Measurements from ENCODE around the gene KMT5B.

Gene KMT5B

DNA sequence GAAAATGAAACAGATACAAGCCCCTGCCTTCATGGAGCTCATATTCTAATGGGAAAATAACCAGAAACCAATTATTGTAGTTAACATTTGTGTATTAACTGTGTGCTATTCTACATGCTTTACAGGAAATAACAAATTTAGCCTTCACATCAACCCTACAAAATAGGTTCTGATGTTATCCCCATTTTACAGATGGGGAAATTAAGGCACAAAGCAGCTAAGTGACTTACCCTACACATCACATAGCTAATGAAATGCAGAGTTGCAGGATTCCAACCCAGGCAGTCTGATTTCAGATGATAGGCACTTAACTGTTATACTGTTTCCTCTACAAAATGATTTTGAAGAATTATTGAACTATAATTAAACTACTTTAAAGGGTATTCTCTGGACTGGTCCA lies 43.7 kb downstream of the KMT5B start:
- Mint-ChIP-seq H3K27me3 (no peaks in the 10 kb centered on the region), H3K4me3 (no peak overlapping the region), H3K27ac (no peak overlapping the region), H3K4me1 (no peaks in the 10 kb centered on the region), H3K9me3 (no peaks in the 10 kb centered on the region), H3K36me3 (peaks cover 12% of the 10 kb centered on the region)

DNA sequence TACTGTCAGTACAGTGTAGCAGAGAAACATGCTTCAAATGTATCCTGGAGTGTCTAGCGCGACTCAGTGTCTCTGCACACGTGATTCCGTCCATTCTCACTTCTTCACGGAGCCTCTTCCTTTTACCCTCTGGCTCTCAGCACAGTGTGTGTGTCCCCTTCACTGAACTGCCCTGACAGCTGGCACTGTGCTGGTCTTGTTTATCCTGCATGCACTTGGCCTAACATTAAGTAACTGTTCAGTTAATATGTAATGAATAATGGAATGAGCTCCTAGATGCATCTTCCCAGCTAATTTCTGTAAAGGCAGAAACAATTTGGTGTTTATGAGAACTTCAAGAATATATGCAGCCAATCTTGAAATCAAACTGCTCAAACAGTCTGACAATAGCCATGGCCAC lies 44.4 kb downstream of the KMT5B start:
- no peak overlapping the region for H3K4me3 Mint-ChIP-seq
- peaks cover 10% of the 10 kb centered on the region for H3K36me3 Mint-ChIP-seq

DNA sequence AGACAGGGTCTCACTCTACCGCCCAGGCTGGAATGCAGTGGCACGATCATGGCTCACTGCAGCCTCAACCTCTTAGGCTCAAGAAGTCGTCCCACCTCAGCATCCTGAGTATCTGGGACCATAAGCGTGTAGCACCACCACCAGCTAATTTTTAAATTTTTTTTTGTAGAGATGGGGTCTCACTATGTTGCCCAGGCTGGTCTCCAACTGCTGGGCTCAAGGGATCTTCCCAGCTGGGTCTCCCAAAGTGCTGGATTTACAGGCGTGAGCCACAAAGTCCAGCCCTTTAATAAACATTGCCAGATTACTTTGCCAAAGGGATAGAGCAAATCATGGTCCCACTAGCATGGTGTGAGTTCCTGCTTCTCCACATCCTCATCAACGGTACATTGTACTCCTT lies 45.6 kb downstream of the KMT5B start:
- Mint-ChIP-seq H3K9me3 (no peaks in the 10 kb centered on the region), H3K27me3 (no peaks in the 10 kb centered on the region), H3K27ac (no peak overlapping the region), H3K4me3 (no peak overlapping the region), H3K4me1 (no peaks in the 10 kb centered on the region), H3K36me3 (peaks cover 10% of the 10 kb centered on the region)

More for the DNA sequence above, 44.4 kb downstream of the KMT5B start:
- no peak overlapping the region for H3K27ac Mint-ChIP-seq
- no peaks in the 10 kb centered on the region for H3K9me3 Mint-ChIP-seq
- no peaks in the 10 kb centered on the region for H3K27me3 Mint-ChIP-seq
- no peaks in the 10 kb centered on the region for H3K4me1 Mint-ChIP-seq

DNA sequence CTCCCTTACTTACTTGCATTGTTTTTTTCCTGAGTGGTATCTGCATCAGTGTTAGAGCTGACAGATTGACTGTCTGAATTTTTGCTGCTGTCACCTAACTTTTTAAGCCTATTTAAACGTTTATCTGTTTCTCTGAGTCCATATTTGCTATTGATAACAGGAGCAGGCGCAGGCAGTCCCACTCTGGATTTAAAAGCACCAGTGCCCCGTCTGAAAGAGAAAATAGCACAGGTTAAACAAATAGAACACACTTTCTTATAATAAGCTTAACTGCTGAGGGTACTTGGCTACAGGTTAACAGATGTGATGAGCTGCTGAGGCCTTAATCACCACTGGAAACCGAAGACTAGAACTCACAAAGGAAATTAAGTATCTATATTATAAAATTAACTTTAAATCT lies 46.1 kb downstream of the KMT5B start:
- Mint-ChIP-seq H3K27me3 (no peaks in the 10 kb centered on the region), H3K36me3 (peaks cover 14% of the 10 kb centered on the region), H3K27ac (no peak overlapping the region), H3K9me3 (no peaks in the 10 kb centered on the region), H3K4me3 (no peak overlapping the region), H3K4me1 (no peaks in the 10 kb centered on the region)

DNA sequence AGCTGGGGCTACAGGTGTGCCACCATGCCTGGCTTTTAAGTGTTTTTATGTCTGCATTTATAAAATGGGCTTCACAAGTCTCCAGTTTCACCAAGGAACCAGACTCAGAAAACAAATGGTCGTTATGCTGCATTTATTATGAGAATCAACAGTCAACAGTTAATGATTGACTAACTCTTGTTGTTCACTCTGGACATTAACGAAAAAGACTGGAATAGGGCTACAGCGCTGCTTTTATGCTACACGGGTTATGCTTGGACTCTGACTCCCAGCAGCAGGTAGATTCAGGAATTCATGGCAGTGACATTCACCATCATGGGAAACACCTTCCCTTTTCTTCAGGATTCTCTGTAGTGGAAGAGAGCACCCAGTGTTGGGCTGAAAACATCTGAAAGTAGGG lies 47.5 kb downstream of the KMT5B start:
- H3K36me3 Mint-ChIP-seq, result peaks cover 12% of the 10 kb centered on the region
- H3K27me3 Mint-ChIP-seq, result no peaks in the 10 kb centered on the region
- H3K27ac Mint-ChIP-seq, result no peak overlapping the region
- no peaks in the 10 kb centered on the region for H3K4me1 Mint-ChIP-seq
- no peaks in the 10 kb centered on the region for H3K9me3 Mint-ChIP-seq
- H3K4me3 Mint-ChIP-seq, result no peak overlapping the region

DNA sequence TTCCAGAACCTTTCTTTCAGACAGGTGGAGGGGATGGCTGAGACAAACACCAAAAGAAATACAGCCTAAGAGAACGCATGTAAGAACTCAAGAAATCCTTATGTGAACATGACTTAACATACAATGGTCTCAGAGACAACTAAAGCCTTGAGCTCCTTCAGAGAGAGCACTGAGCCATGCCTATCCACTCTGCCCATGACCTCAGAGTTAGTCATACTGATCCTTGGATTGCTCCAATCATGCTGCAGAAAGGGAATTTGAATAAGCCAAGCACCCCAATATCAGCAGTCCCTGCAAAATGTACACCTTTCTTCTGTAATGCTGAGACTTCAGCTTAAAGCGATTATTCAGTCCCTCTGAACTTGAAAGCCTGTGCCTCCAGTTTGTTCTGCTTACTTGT lies 48.7 kb downstream of the KMT5B start:
- peaks cover 12% of the 10 kb centered on the region for H3K36me3 Mint-ChIP-seq
- no peaks in the 10 kb centered on the region for H3K9me3 Mint-ChIP-seq
- H3K4me1 Mint-ChIP-seq, result no peaks in the 10 kb centered on the region
- no peak overlapping the region for H3K27ac Mint-ChIP-seq
- H3K27me3 Mint-ChIP-seq, result no peaks in the 10 kb centered on the region
- H3K4me3 Mint-ChIP-seq, result no peak overlapping the region

DNA sequence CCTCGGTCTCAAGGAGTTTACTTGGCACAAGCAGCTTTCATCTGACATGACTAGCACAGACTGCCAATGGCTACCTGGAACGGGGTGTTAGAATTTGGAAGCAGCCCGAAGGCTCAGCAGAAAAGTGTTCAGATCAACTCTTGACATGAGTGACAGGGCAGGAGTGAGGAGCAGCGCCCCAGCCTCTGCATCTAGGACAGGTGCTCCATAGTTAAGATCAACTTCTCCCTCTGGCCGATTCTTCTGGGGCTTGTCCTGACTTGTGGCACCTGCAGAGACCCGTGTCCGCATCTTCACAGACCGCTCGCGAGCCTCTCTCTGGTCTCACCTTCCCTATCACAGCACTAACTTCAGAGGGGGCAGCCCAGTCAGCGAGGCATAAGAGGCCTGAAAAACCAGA lies 49.4 kb downstream of the KMT5B start:
- H3K27ac Mint-ChIP-seq, result no peak overlapping the region
- no peaks in the 10 kb centered on the region for H3K9me3 Mint-ChIP-seq
- no peaks in the 10 kb centered on the region for H3K4me1 Mint-ChIP-seq
- H3K36me3 Mint-ChIP-seq, result peaks cover 10% of the 10 kb centered on the region
- H3K27me3 Mint-ChIP-seq, result no peaks in the 10 kb centered on the region
- H3K4me3 Mint-ChIP-seq, result no peak overlapping the region

DNA sequence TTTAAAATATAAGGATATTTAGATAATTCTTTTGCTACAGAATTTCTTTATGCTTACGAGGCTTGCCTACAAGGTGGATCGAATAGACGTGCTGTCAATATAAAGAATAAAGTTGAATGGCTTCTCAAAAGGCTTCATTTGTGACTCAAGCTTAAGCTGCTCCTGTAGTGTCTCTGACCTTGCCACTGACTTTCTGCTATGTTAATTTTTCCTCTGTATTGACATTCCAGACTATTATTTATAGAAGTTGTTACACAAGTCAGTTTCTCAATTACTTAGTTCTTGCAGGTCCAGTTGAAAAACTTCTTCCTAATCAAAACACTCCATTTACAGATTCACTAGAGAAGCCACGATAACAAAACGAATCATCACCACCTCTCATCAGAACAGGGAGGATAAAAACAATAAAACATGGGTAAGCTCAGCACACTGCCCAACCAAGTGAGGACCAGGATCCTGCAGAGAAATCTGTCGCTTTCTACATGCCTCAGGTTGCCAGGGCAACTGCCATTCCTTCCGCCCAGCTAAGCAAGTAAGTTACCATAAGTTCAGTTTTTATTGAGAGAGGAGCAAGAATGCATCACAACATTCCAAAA lies 52.9 kb downstream of the KMT5B start:
- peak overlapping the region; percentile 26 for H3K27ac Mint-ChIP-seq
- no peak overlapping the region for H3K4me3 Mint-ChIP-seq
- peaks cover 6% of the 10 kb centered on the region for H3K36me3 Mint-ChIP-seq
- H3K4me1 Mint-ChIP-seq, result no peaks in the 10 kb centered on the region
- no peaks in the 10 kb centered on the region for H3K9me3 Mint-ChIP-seq
- H3K27me3 Mint-ChIP-seq, result no peaks in the 10 kb centered on the region

DNA sequence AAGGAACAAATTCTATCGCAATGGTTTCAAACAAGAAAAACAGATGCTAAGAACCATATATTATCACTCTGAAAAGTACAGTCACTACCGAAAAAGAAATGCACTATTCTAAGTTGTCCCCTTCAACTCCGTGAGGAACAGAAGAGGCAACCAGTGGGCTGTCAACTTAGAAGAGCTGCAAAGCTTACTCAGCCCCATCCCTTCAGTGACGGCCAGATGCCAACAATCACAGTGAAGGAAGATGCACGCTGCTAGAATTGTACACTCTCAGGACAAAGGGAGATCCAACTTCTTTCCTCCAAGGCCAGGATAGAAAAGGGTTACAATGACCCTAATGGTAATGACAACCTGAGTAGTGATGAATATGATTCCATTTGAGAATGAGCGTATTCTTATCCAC lies 53.4 kb downstream of the KMT5B start:
- no peaks in the 10 kb centered on the region for H3K4me1 Mint-ChIP-seq
- H3K9me3 Mint-ChIP-seq, result no peaks in the 10 kb centered on the region
- H3K36me3 Mint-ChIP-seq, result peaks cover 6% of the 10 kb centered on the region
- no peak overlapping the region for H3K4me3 Mint-ChIP-seq
- H3K27me3 Mint-ChIP-seq, result no peaks in the 10 kb centered on the region
- no peak overlapping the region for H3K27ac Mint-ChIP-seq

DNA sequence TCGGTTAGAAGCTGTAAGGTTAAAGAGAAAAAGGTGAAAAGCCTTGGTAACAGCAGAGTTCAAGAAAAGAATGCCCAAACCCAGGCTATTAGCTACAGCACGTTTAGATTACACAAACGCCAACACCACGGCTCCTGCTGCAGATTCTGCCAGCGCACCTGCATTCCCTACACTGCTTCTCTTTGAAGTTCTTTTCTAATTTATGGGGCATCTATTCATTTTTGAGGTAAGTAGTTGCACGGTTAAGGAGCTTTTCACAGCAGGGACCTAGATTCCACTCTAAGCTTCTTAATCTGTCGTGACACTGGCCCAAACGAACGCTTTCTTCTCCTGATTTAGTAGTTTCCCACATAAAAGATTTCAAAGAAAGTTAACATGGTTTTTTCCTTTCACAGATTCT lies 53.9 kb downstream of the KMT5B start:
- Mint-ChIP-seq H3K36me3 (peaks cover 6% of the 10 kb centered on the region), H3K9me3 (no peaks in the 10 kb centered on the region), H3K27me3 (no peaks in the 10 kb centered on the region), H3K4me3 (no peak overlapping the region), H3K4me1 (no peaks in the 10 kb centered on the region), H3K27ac (no peak overlapping the region)

DNA sequence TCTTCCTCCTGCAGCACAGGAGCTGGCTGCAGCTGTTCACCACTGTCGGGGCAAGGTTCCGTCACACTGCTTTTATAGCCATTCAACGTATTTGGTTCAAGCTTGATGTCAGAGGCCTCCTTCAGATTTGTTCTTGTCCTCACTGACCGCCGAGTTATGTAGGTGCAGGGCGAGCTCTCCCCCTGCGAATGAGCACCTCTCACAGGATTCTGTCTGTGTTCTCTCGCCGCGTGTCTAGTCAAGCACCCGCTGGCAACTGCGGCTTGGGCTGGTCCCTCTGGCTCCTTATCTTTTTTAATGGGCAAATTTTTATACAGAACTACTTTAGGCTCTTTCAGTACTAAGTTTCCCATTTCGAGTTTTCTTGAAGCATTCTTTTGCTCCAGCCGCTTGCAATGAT lies 54.5 kb downstream of the KMT5B start:
- no peaks in the 10 kb centered on the region for H3K9me3 Mint-ChIP-seq
- peak overlapping the region; percentile 1 for H3K27ac Mint-ChIP-seq
- no peaks in the 10 kb centered on the region for H3K27me3 Mint-ChIP-seq
- no peak overlapping the region for H3K4me3 Mint-ChIP-seq
- peaks cover 6% of the 10 kb centered on the region for H3K36me3 Mint-ChIP-seq
- H3K4me1 Mint-ChIP-seq, result no peaks in the 10 kb centered on the region

DNA sequence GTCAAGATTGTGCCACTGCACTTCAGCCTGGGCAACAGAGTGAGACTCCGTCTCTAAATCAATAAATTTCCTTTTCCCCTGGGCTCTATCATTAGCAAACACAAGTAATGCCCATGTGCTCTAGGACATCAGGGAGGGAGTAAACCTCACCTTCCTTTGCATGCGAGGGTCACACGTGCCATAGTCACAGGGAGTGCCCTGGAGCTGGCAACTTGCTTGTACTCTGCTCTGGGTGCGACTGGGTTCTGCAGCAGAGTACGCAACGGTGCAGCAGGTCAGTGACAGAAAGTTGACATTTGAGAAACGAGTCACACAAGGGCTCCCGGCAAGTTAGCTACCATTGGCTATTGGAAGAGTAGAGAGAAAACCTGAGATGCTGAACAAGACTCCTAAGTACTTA lies 59.4 kb downstream of the KMT5B start:
- Mint-ChIP-seq H3K9me3 (no peaks in the 10 kb centered on the region), H3K27me3 (no peaks in the 10 kb centered on the region), H3K36me3 (no peaks in the 10 kb centered on the region), H3K4me1 (peaks cover 4% of the 10 kb centered on the region), H3K4me3 (no peak overlapping the region), H3K27ac (no peak overlapping the region)

DNA sequence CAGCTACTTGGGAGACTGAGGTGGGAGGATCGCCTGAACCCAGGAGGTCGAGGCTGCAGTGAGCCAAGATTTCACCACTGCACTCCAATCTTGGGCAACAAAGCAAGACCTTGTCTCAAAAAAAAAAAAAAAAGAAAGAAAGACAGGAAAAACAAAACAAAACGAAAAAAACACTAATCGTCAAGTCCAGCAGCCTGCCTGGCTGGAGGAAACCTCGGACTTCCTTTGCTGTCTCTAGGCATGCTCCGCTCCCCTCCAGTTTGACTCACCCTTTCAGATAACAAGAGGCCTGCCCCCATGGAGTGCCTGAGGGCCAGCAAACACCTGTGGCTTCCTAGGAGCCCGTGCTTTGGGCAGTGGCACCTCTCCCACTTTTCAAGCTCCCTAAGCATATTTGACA lies 63.1 kb downstream of the KMT5B start:
- no peak overlapping the region for H3K4me3 Mint-ChIP-seq
- no peaks in the 10 kb centered on the region for H3K9me3 Mint-ChIP-seq
- H3K27me3 Mint-ChIP-seq, result no peaks in the 10 kb centered on the region
- H3K27ac Mint-ChIP-seq, result no peak overlapping the region
- H3K4me1 Mint-ChIP-seq, result peaks cover 4% of the 10 kb centered on the region
- H3K36me3 Mint-ChIP-seq, result no peaks in the 10 kb centered on the region

DNA sequence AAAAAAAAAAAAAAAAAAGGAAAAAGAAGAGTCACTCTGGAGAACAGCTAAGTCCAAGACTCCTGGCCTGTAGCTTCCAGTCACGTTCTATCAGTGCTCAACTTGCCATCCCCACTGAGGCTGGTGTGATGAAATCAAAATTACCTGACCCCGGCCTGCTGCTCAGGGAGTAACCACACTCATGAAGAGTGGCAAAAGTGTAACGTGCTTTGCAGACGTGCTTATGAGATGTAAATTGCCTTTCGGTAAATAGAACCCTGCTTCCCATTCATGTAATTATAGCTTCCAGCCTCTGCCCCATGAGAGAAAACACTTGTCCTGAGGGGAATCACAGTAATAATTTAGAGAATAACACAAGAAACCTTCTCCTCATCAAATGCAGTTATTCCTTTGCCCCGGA lies 63.7 kb downstream of the KMT5B start:
- H3K27me3 Mint-ChIP-seq, result no peaks in the 10 kb centered on the region
- no peak overlapping the region for H3K27ac Mint-ChIP-seq
- no peak overlapping the region for H3K4me3 Mint-ChIP-seq

DNA sequence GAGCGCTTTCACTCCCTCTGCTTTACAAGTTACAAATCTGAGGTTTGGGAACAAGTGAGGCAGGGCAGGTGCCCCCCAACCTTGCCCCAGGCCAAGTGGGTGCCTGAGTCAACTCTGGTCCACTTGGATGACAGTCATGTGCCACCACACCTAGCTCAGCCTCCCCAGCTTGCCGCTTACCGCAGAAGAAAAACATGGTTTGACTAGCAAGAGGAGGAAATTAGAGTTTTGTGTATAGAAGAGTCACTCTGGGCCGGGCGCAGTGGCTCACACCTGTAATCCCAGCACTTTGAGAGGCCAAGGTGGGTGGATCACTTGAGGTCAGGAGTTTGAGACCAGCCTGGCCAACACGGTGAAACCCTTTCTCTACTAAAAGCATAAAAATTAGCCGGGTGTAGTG lies 64.2 kb downstream of the KMT5B start:
- Mint-ChIP-seq H3K27ac (no peak overlapping the region), H3K36me3 (no peaks in the 10 kb centered on the region)

More for the DNA sequence above, 63.7 kb downstream of the KMT5B start:
- Mint-ChIP-seq H3K9me3 (no peaks in the 10 kb centered on the region), H3K4me1 (peaks cover 4% of the 10 kb centered on the region), H3K36me3 (no peaks in the 10 kb centered on the region)

DNA sequence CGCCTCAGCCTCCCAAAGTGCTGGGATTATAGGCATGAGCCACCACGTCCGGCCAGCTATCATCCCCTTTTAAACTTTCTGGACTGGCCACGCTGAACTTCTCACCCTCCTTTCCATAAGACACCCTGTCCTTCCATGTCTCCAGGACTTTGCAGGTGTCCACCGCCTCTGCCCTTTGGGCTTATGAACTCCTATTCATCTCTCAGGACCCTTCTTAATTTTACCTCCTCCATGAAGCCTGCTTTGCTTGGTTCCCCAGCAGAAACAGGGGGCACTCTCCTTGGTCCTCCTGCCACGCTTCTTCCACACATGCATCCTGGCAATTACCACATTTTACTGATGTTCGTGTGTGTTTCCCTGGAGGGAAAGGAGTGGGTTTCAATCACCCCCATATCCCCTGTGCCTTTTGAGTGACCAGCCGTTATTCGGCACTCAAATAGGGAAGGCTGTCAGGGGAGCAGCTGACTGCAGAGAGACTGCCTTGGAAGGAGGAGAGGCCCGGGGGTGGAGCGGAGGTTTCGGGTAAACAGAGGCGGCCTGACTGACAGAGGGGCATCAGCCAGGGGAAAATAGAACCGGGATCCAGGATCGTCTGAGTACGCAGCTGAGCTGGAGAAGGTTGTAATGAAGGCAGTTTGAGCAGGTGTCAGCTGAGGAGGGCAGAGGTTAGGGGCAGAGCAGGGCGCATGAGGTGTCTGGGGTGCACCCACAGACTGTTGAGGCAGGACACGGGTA lies 64.9 kb downstream of the KMT5B start:
- no peak overlapping the region for H3K4me3 Mint-ChIP-seq
- no peak overlapping the region for H3K27ac Mint-ChIP-seq
- no peaks in the 10 kb centered on the region for H3K36me3 Mint-ChIP-seq
- peaks cover 4% of the 10 kb centered on the region for H3K4me1 Mint-ChIP-seq
- no peaks in the 10 kb centered on the region for H3K9me3 Mint-ChIP-seq
- no peaks in the 10 kb centered on the region for H3K27me3 Mint-ChIP-seq

More for the DNA sequence above, 64.2 kb downstream of the KMT5B start:
- Mint-ChIP-seq H3K27me3 (no peaks in the 10 kb centered on the region), H3K4me1 (peaks cover 4% of the 10 kb centered on the region), H3K9me3 (no peaks in the 10 kb centered on the region), H3K4me3 (no peak overlapping the region)
